ENCODE measurements around the gene CIART. TPM values are rescaled to one million over a fixed set of nuclear protein-coding genes. Genes with fewer than 3 reads are reported as not detected.
A peak's percentile ranks its signal among the peaks of the same experiment; 100 is the strongest.
"Not testable (repeated sequence)": the region's sequence is repeated elsewhere in the genome, so short reads cannot be mapped to it uniquely, and the experiment has no call there.

CIART gene
- total and polyA plus RNA-seq, 2 experiments from 2014 or later, result 1.8 to 7.1 TPM

DNA sequence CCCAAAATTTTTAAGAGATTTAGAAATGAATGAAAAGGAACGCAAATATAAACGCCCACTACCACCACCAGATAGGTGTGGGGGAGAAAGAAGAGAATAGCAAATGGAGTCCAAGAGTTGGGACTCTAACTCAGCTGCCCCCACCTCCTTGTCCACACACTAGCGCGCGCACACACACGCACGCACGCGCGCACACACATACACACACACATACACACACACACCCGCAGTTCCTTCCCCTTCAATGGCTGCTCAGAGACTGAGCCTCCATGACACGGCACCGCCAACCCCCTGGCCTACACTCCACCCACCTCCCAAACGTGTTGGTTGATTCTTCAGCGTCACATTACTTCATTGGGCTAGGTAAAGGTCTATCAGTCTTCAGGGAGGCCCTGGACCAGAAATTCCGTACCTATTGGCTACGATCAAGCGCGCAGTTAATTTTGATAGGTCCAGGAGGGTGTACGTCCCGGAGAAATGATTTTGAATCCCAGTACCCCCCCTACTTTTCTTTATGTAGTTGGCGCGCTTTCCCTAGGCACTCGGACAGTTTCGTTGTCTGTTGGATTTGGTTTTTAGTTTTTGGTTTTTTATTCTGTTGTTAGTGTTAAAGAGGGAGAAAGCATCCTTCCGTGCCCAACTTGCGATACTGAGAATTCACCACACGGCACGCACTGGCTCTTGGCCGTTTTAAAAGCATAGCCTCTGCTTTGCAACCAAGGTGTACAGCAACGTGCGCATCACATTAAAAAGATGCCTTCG, 46.3 kb upstream of the CIART start, which contains the start of gene ANP32E:
Gene ANP32E, minus strand, starts transcription at position 261 of the 762 bp plus-strand sequence. CDS start 326 bp downstream, outside the sequence.
- peak within 1 kb of the TSS; percentile 86 for H3K4me2 ChIP-seq
- no peaks in the 10 kb centered on the region for H3K27me3 ChIP-seq
- TF ChIP-seq, protein P1, sequence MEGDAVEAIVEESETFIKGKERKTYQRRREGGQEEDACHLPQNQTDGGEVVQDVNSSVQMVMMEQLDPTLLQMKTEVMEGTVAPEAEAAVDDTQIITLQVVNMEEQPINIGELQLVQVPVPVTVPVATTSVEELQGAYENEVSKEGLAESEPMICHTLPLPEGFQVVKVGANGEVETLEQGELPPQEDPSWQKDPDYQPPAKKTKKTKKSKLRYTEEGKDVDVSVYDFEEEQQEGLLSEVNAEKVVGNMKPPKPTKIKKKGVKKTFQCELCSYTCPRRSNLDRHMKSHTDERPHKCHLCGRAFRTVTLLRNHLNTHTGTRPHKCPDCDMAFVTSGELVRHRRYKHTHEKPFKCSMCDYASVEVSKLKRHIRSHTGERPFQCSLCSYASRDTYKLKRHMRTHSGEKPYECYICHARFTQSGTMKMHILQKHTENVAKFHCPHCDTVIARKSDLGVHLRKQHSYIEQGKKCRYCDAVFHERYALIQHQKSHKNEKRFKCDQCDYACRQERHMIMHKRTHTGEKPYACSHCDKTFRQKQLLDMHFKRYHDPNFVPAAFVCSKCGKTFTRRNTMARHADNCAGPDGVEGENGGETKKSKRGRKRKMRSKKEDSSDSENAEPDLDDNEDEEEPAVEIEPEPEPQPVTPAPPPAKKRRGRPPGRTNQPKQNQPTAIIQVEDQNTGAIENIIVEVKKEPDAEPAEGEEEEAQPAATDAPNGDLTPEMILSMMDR (IDR thresholded peaks at IDR 0.05; ENCODE audit: poor library complexity), result no peak
- TF ChIP-seq EZH2phosphoT487 (IDR thresholded peaks at IDR 0.05; ENCODE audit: low read depth, severe bottlenecking, unreplicated experiment), result no peak
- DNase-seq (ENCODE audit: low spot score), result peak; percentile 97
- WGBS (ENCODE audit: low lambda C conversion rate, missing lambda C conversion rate), result under 1% methylated on average over 33 of the region's 33 CpGs
- peaks cover 8% of the 10 kb centered on the region for H3K4me1 ChIP-seq (ENCODE audit: insufficient read depth)
- H3K79me2 ChIP-seq, result peaks cover 31% of the 10 kb centered on the region
- H3K4me3 ChIP-seq, result peak within 1 kb of the TSS; percentile 30
- peak within 1 kb of the TSS; percentile 34 for H2AFZ ChIP-seq
- no peaks in the 10 kb centered on the region for H3K36me3 ChIP-seq (replicated peaks; ENCODE audit: insufficient read depth, low read depth)
- H4K20me1 ChIP-seq (ENCODE audit: insufficient read depth, poor library complexity, severe bottlenecking), result no peaks in the 10 kb centered on the region
- peak within 1 kb of the TSS; percentile 92 for H3K27ac ChIP-seq
- H3K9me2 ChIP-seq (replicated peaks; ENCODE audit: insufficient read depth), result no peaks in the 10 kb centered on the region
- H3K9me3 ChIP-seq (ENCODE audit: low read depth), result no peaks in the 10 kb centered on the region

DNA sequence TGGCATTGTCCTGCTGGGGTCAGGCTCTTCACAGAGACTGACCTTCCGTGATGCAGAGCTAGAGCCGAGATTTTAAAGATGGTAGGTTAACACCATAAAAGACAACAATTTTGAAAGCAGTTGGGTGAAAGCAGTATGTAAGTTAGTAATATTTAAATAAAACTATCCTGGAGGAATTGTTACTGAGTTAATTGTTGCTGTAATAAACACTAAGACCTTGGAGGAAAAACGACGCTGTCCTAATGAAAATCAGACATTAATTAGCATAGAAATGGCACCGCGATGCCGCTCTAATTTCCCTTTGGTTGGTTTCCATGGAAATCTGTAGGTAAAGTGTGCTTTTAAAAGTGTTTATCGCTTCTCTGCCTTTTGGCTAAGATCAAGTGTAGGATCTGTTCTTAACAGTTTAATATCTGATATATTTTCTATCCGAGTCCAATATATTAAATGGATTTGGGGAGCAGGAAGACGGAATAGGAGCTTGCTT, 45.7 kb upstream of the CIART start:
- 26% methylated on average over 10 of the region's 10 CpGs for WGBS (ENCODE audit: low lambda C conversion rate, missing lambda C conversion rate)
- no peak for DNase-seq (ENCODE audit: low spot score)
- Histone ChIP-seq H2AFZ (peak overlapping the region; percentile 29), H3K4me2 (peak overlapping the region; percentile 70), H3K9me3 (ENCODE audit: low read depth) (no peaks in the 10 kb centered on the region), H3K9me2 (replicated peaks; ENCODE audit: insufficient read depth) (no peaks in the 10 kb centered on the region), H3K4me1 (ENCODE audit: insufficient read depth) (peaks cover 8% of the 10 kb centered on the region), H3K79me2 (peaks cover 25% of the 10 kb centered on the region), H3K36me3 (replicated peaks; ENCODE audit: insufficient read depth, low read depth) (no peaks in the 10 kb centered on the region), H3K27me3 (no peaks in the 10 kb centered on the region), H3K4me3 (peak overlapping the region; percentile 1), H4K20me1 (ENCODE audit: insufficient read depth, poor library complexity, severe bottlenecking) (no peaks in the 10 kb centered on the region), H3K27ac (peak overlapping the region; percentile 2)
- TF ChIP-seq EZH2phosphoT487 (IDR thresholded peaks at IDR 0.05; ENCODE audit: low read depth, severe bottlenecking, unreplicated experiment), result no peak
- TF ChIP-seq, protein P1 (IDR thresholded peaks at IDR 0.05; ENCODE audit: poor library complexity), result no peak
- no peak for TF ChIP-seq EZH2 (IDR thresholded peaks at IDR 0.05; ENCODE audit: borderline replicate concordance)

DNA sequence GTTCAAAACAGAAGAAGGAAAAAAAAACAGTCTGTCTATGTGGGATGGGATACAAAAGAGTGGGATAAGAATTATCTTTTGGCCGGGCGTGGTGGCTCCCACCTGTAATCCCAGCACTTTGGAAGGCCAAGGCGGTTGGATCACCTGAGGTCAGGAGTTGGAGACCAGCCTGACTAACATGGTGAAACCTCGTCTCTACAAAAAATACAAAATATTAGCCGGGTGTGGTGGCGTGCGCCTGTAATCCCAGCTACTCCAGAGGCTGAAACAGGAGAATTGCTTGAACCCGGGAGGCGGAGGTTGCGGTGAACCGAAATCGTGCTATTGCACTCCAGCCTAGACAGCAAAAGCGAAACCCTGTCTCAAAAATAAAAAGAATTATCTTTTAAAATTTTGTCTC, 45.2 kb upstream of the CIART start:
- DNase-seq (ENCODE audit: low spot score); H3K27me3 ChIP-seq; H3K9me2 ChIP-seq (replicated peaks; ENCODE audit: insufficient read depth); H3K4me1 ChIP-seq (ENCODE audit: insufficient read depth); H3K27ac ChIP-seq; H3K9me3 ChIP-seq (ENCODE audit: low read depth); H4K20me1 ChIP-seq (ENCODE audit: insufficient read depth, poor library complexity, severe bottlenecking); H3K36me3 ChIP-seq (replicated peaks; ENCODE audit: insufficient read depth, low read depth); H3K4me3 ChIP-seq: not testable (repeated sequence)
- peaks cover 23% of the 10 kb centered on the region for H3K79me2 ChIP-seq
- H3K4me2 ChIP-seq, result peak overlapping the region; percentile 70
- 89% methylated on average over 13 of the region's 13 CpGs for WGBS (ENCODE audit: low lambda C conversion rate, missing lambda C conversion rate)
- peak overlapping the region; percentile 29 for H2AFZ ChIP-seq

DNA sequence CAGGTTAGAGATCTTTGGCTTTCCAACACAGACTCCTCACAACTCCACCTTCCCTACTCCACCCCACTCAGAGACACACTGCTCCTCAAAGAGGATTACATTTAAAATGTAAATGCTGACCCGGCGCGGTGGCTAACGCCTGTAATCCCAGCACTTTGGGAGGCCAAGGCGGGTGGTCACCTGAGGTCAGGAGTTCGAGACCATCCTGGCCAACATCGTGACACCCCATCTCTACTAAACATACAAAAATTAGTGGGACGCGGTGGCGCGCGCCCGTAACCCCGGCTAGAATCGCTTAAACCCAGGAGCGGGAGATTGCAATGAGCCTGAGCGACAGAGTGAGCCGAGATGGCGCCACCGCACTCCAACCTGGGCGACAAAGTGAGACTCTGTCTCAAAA, 44.6 kb upstream of the CIART start:
- WGBS (ENCODE audit: low lambda C conversion rate, missing lambda C conversion rate), result 94% methylated on average over 21 of the region's 21 CpGs

More for the DNA sequence above, 44.6 kb upstream of the CIART start:
- H4K20me1 ChIP-seq (ENCODE audit: insufficient read depth, poor library complexity, severe bottlenecking), result no peaks in the 10 kb centered on the region
- no peaks in the 10 kb centered on the region for H3K9me3 ChIP-seq (ENCODE audit: low read depth)
- H3K27ac ChIP-seq, result no peak overlapping the region
- H2AFZ ChIP-seq, result no peak overlapping the region
- H3K36me3 ChIP-seq (replicated peaks; ENCODE audit: insufficient read depth, low read depth), result no peaks in the 10 kb centered on the region
- no peak overlapping the region for H3K4me2 ChIP-seq
- H3K27me3 ChIP-seq, result no peaks in the 10 kb centered on the region
- peaks cover 8% of the 10 kb centered on the region for H3K4me1 ChIP-seq (ENCODE audit: insufficient read depth)
- H3K79me2 ChIP-seq, result peaks cover 18% of the 10 kb centered on the region
- H3K4me3 ChIP-seq, result no peak overlapping the region
- H3K9me2 ChIP-seq (replicated peaks; ENCODE audit: insufficient read depth), result no peaks in the 10 kb centered on the region
- DNase-seq (ENCODE audit: low spot score), result no peak
- TF ChIP-seq EZH2phosphoT487 (IDR thresholded peaks at IDR 0.05; ENCODE audit: low read depth, severe bottlenecking, unreplicated experiment), result no peak
- no peak for TF ChIP-seq EZH2 (IDR thresholded peaks at IDR 0.05; ENCODE audit: borderline replicate concordance)
- TF ChIP-seq, protein P1 (IDR thresholded peaks at IDR 0.05; ENCODE audit: poor library complexity), result no peak

Measured in hepatocyte (in vitro differentiated cells).